Measurements from ENCODE around the gene STX8. TPM values are rescaled to one million over a fixed set of nuclear protein-coding genes. Genes with fewer than 3 reads are reported as not detected.
A peak's percentile ranks its signal among the peaks of the same experiment; 100 is the strongest.

STX8 gene
- polyA plus RNA-seq, 1 experiment, result 103 TPM

GRCh38 chr17:9239793-9240658 is 335.6 kb downstream of the STX8 start:
- no peak for TF ChIP-seq CTCF (IDR thresholded peaks at IDR 0.05; ENCODE audit: low read depth, low read length)
- H3K27ac ChIP-seq (ENCODE audit: low read depth, low read length), result peak overlapping the region; percentile 11
- no peak for DNase-seq (ENCODE audit: low read depth, low spot score)
- CTCF ChIA-PET, result interaction anchor here (0.6 to 1.1 kb wide), 3 partner anchors 10 to 291 kb away, joined by 3 to 4 read pairs (median 3); no protein-coding TSS in a partner anchor
- H3K27me3 ChIP-seq (ENCODE audit: control insufficient read depth, insufficient read depth, low read length), result no peaks in the 10 kb centered on the region
- peaks cover 4% of the 10 kb centered on the region; the same call in 1 of the 2 replicates for H3K9me3 ChIP-seq (ENCODE audit: control insufficient read depth, insufficient read depth, low read length)
- POLR2A ChIA-PET, result no interaction called here
- peak overlapping the region; percentile 52 for H3K4me3 ChIP-seq (ENCODE audit: low read depth, low read length)

GRCh38 chr17:9239246-9239792 is 336.3 kb downstream of the STX8 start:
- no peak overlapping the region for H3K27ac ChIP-seq (ENCODE audit: low read depth, low read length)
- CTCF ChIA-PET, result no interaction called here

GRCh38 chr17:9238340-9239245 is 337.0 kb downstream of the STX8 start:
- Histone ChIP-seq H3K4me3 (ENCODE audit: low read depth, low read length) (no peak overlapping the region), H3K27me3 (ENCODE audit: control insufficient read depth, insufficient read depth, low read length) (peaks cover under 1% of the 10 kb centered on the region), H3K27ac (ENCODE audit: low read depth, low read length) (no peak overlapping the region), H3K9me3 (ENCODE audit: control insufficient read depth, insufficient read depth, low read length) (peaks cover 4% of the 10 kb centered on the region; the same call in 1 of the 2 replicates)
- POLR2A ChIA-PET, result no interaction called here
- CTCF ChIA-PET, result no interaction called here
- no peak for DNase-seq (ENCODE audit: low read depth, low spot score)
- TF ChIP-seq CTCF (IDR thresholded peaks at IDR 0.05; ENCODE audit: low read depth, low read length), result no peak

More at GRCh38 chr17:9239246-9239792, 336.3 kb downstream of the STX8 start:
- Histone ChIP-seq H3K9me3 (ENCODE audit: control insufficient read depth, insufficient read depth, low read length) (peaks cover 4% of the 10 kb centered on the region; the same call in 1 of the 2 replicates), H3K4me3 (ENCODE audit: low read depth, low read length) (peak overlapping the region; percentile 52), H3K27me3 (ENCODE audit: control insufficient read depth, insufficient read depth, low read length) (no peaks in the 10 kb centered on the region)
- DNase-seq (ENCODE audit: low read depth, low spot score), result no peak
- POLR2A ChIA-PET, result no interaction called here
- no peak for TF ChIP-seq CTCF (IDR thresholded peaks at IDR 0.05; ENCODE audit: low read depth, low read length)

GRCh38 chr17:9237661-9238301 is 337.8 kb downstream of the STX8 start:
- H3K9me3 ChIP-seq (ENCODE audit: control insufficient read depth, insufficient read depth, low read length), result peaks cover 4% of the 10 kb centered on the region; the same call in 1 of the 2 replicates
- no peak overlapping the region for H3K4me3 ChIP-seq (ENCODE audit: low read depth, low read length)
- ChIA-PET POLR2A (no interaction called here), CTCF (interaction anchor here (0.7 kb wide), 1 partner anchor 285 kb away, joined by 3 read pairs; no protein-coding TSS in a partner anchor)
- H3K27me3 ChIP-seq (ENCODE audit: control insufficient read depth, insufficient read depth, low read length), result peaks cover 5% of the 10 kb centered on the region
- no peak overlapping the region for H3K27ac ChIP-seq (ENCODE audit: low read depth, low read length)
- no peak for DNase-seq (ENCODE audit: low read depth, low spot score)
- TF ChIP-seq CTCF (IDR thresholded peaks at IDR 0.05; ENCODE audit: low read depth, low read length), result no peak
